ENCODE measurements around the gene MGMT. TPM values are rescaled to one million over a fixed set of nuclear protein-coding genes. Genes with fewer than 3 reads are reported as not detected.

Gene MGMT
- total RNA-seq, 3 donors from 2014 or later = 34.1 to 57.8 (median 46.7) TPM

DNA sequence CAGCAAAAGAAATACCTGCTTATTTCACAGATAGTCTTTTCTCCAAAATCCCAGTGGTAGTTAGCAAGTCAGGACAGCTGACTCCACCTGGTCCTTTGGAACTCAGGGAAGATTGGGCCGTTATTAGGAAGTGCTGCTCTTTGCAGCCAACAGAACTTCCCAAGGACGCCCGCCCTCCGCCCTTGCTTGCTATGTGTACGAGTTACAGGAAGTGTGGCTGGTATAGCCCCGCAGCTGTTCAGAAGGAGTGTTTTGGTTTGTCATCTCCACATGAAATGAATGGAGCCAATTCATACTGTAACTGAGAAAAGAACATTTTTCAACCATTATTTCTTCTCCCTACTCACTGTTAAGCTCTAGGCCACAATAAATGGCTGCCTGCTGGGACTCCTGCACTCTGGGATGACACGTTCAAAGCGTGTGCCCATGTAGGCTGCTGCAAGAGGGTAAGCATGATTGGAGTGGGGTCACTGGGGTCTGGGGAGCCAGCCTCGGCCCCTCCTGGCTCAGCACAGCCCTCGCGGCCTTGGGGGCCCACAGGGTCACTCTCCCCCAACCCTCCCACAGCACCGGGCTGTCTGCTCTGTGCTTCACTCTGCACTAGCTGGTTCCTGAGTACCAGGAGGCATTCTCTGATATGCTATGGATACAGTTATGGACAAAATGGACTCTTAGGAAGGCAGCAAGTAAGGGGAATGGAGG lies 253.0 kb downstream of the MGMT start:
- intact Hi-C loops (cut with DNase I; ENCODE audit: low total_unique reads) = no loop called here
- Histone ChIP-seq H3K36me3 (no peaks in the 10 kb centered on the region), H3K4me1 (no peaks in the 10 kb centered on the region), H3K4me3 (no peak overlapping the region), H3K9me3 (no peaks in the 10 kb centered on the region), H3K27ac (no peak overlapping the region), H3K27me3 (no peaks in the 10 kb centered on the region)
- TF ChIP-seq, protein P1, sequence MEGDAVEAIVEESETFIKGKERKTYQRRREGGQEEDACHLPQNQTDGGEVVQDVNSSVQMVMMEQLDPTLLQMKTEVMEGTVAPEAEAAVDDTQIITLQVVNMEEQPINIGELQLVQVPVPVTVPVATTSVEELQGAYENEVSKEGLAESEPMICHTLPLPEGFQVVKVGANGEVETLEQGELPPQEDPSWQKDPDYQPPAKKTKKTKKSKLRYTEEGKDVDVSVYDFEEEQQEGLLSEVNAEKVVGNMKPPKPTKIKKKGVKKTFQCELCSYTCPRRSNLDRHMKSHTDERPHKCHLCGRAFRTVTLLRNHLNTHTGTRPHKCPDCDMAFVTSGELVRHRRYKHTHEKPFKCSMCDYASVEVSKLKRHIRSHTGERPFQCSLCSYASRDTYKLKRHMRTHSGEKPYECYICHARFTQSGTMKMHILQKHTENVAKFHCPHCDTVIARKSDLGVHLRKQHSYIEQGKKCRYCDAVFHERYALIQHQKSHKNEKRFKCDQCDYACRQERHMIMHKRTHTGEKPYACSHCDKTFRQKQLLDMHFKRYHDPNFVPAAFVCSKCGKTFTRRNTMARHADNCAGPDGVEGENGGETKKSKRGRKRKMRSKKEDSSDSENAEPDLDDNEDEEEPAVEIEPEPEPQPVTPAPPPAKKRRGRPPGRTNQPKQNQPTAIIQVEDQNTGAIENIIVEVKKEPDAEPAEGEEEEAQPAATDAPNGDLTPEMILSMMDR (IDR thresholded peaks at IDR 0.05) = no peak
- TF ChIP-seq POLR2A (IDR thresholded peaks at IDR 0.05) = no peak
- TF ChIP-seq POLR2AphosphoS5 (IDR thresholded peaks at IDR 0.05) = no peak
- DNase-seq (ENCODE audit: low spot score in 2 of 2) = no peak

DNA sequence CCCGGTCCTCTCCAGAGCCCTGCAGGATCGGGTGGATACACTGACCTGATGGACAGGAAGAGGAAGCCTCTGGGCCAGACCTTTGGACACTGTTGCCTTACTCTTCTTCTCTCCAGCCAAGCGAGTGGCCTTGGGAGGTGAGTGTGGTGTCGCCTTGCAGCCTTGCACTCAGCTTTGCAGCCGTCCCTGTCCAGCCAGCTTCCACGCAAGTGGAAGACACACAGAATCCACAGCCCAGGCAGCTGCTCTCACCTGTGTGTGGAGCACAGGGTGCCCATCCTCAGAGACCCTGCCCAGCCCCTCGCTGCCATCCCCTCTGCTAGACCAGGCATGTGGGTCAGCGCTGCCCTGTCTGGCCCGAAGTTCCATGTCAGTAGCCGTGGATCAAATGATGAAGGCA lies 258.0 kb downstream of the MGMT start:
- Histone ChIP-seq H3K36me3 (no peaks in the 10 kb centered on the region), H3K9me3 (peaks cover 6 to 14% of the 10 kb centered on the region in 2 donors), H3K4me1 (no peaks in the 10 kb centered on the region), H3K27ac (no peak overlapping the region), H3K27me3 (no peaks in the 10 kb centered on the region), H3K4me3 (no peak overlapping the region)
- DNase-seq (ENCODE audit: low spot score in 2 of 2) = no peak
- TF ChIP-seq POLR2AphosphoS5 (IDR thresholded peaks at IDR 0.05) (no peak), POLR2A (IDR thresholded peaks at IDR 0.05) (no peak)
- TF ChIP-seq, protein P1 (IDR thresholded peaks at IDR 0.05) = no peak
- intact Hi-C loops (cut with DNase I; ENCODE audit: low total_unique reads) = no loop called here

DNA sequence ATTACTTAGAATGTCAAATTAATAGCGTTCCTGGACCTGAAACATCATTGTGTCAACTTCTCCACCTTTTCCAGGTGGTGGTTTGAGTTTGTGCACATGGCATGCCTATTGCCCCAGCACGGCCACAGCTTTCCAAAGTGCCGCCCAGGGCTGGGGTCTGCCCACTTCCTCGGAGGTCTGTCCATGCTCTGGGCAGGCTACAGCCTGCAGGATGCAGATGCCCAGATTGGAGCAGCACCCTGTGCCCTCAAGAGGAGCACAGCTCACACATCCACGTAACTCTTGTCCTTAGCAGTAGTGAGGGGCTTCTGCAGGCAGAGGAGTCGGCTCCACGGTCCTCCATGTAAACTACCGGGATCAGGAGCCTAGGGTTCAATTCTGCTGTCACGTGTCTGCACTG lies 258.4 kb downstream of the MGMT start:
- Histone ChIP-seq H3K27me3 (no peaks in the 10 kb centered on the region), H3K4me1 (no peaks in the 10 kb centered on the region), H3K36me3 (no peaks in the 10 kb centered on the region), H3K27ac (no peak overlapping the region), H3K9me3 (peaks cover 6 to 14% of the 10 kb centered on the region in 2 donors), H3K4me3 (no peak overlapping the region)
- DNase-seq (ENCODE audit: low spot score in 2 of 2) = no peak
- intact Hi-C loops (cut with DNase I; ENCODE audit: low total_unique reads) = no loop called here
- TF ChIP-seq, protein P1 (IDR thresholded peaks at IDR 0.05) = no peak
- TF ChIP-seq POLR2A (IDR thresholded peaks at IDR 0.05) = no peak
- TF ChIP-seq POLR2AphosphoS5 (IDR thresholded peaks at IDR 0.05) = no peak

DNA sequence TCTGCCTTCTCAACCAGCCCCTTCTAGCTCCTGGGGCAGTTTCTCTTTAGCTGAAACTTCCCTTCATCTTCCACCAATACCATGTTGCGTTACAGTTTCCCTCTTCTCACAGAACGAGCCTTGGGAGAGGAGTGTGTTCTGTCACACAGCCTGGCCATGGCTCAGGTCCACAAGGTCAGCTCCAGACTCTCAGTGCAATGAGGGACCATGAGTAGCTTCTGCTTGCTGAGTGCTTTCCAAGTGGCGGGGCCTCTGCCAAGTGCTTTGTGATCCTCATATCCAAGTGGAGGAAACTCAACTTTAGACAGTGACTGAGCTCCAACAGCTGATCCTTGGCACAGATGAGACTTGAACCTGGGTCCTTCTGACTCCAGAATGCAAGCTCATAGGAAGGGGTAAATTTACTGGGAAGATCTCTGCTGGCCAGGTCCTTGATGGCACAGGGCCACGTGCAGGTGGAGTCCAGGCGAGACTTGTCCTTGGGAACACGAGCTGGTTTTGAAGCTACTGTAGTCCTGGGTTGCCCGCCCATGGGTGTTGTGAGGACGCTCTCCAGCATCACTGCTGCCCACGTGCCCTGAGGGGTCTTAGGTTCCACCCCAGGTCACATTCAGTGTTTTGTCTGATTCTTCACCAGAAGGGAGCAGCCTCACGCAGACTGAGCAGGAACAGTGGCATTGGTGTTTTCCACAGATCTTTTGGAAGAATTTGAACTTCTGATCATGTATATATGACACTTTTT lies 259.0 kb downstream of the MGMT start:
- Histone ChIP-seq H3K36me3 (no peaks in the 10 kb centered on the region), H3K27ac (no peak overlapping the region), H3K9me3 (peaks cover 6 to 14% of the 10 kb centered on the region in 2 donors), H3K4me1 (no peaks in the 10 kb centered on the region), H3K27me3 (no peaks in the 10 kb centered on the region), H3K4me3 (no peak overlapping the region)
- TF ChIP-seq POLR2A (IDR thresholded peaks at IDR 0.05) = no peak
- no peak for TF ChIP-seq POLR2AphosphoS5 (IDR thresholded peaks at IDR 0.05)
- TF ChIP-seq, protein P1 (IDR thresholded peaks at IDR 0.05) = no peak
- intact Hi-C loops (cut with DNase I; ENCODE audit: low total_unique reads) = no loop called here
- DNase-seq (ENCODE audit: low spot score in 2 of 2) = no peak

DNA sequence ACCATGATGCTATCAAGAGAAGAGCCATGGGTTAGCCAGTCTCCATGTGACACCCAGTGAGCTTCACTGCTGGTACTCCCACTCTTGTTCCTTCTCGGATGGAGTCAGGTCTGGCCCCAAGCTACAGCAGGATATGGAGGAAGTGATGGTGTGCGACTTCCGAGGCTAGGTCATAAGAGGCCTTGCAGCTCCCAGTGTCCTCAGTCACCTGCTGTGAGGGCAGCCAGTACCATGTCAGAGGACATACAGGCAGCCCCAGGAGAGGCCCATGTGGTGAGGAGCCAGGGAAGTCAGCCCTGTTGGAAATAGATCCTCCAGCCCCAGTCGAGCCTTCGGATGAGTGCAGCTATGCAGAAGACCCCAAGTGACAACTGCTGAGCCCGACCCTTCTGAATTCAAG lies 260.0 kb downstream of the MGMT start:
- Histone ChIP-seq H3K36me3 (no peaks in the 10 kb centered on the region), H3K27ac (no peak overlapping the region), H3K4me3 (no peak overlapping the region), H3K27me3 (no peaks in the 10 kb centered on the region), H3K9me3 (peaks cover 6 to 14% of the 10 kb centered on the region in 2 donors), H3K4me1 (no peaks in the 10 kb centered on the region)
- intact Hi-C loops (cut with DNase I; ENCODE audit: low total_unique reads) = no loop called here
- TF ChIP-seq, protein P1 (IDR thresholded peaks at IDR 0.05) = no peak
- no peak for TF ChIP-seq POLR2A (IDR thresholded peaks at IDR 0.05)
- no peak for TF ChIP-seq POLR2AphosphoS5 (IDR thresholded peaks at IDR 0.05)
- DNase-seq (ENCODE audit: low spot score in 2 of 2) = no peak
